MM.1S (cell line): ENCODE results near the gene PIEZO1.
"Not testable (repeated sequence)": the region's sequence is repeated elsewhere in the genome, so short reads cannot be mapped to it uniquely, and the experiment has no call there.

Experiments used
- DNase-seq: peaks from one replicate; pipeline ENCODE4 v3.0.0-alpha.2; 2015
- H2AFZ ChIP-seq: fragments of 300-600 bp; sonication (generic); 2 replicates; pipeline ENCODE4 v1.6.0; 2016; ENCODE audit warnings: antibody characterized with exemption, low read length
- H3F3A ChIP-seq: fragments of 300-600 bp; sonication (generic); 2 replicates; pipeline ENCODE4 v1.6.1; 2016; ENCODE audit warnings: mild to moderate bottlenecking, antibody characterized with exemption, low read length, moderate library complexity, mixed read lengths; ENCODE audit not compliant: insufficient read depth
- H3K27ac ChIP-seq: fragments of 300-600 bp; sonication (generic); 2 replicates; pipeline ENCODE4 v1.5.1; 2016; ENCODE audit warnings: mild to moderate bottlenecking, low read length
- H3K27me3 ChIP-seq: fragments of 300-600 bp; sonication (generic); replicated peaks from 2 replicates; pipeline ENCODE4 v1.6.0; 2016; ENCODE audit warnings: low read length; ENCODE audit not compliant: insufficient read depth
- H3K36me3 ChIP-seq: fragments of 300-600 bp; sonication (generic); replicated peaks from 2 replicates; pipeline ENCODE4 v1.6.1; 2016; ENCODE audit warnings: mild to moderate bottlenecking, low read length, mixed read lengths; ENCODE audit not compliant: insufficient read depth
- H3K4me1 ChIP-seq: fragments of 300-600 bp; sonication (generic); 2 replicates; pipeline ENCODE4 v1.6.1; 2016; ENCODE audit warnings: low read length, mixed read lengths
- H3K4me2 ChIP-seq: fragments of 300-600 bp; sonication (generic); 2 replicates; pipeline ENCODE4 v1.6.0; 2016; ENCODE audit warnings: low read depth, low read length
- H3K4me3 ChIP-seq: fragments of 300-600 bp; sonication (generic); 2 replicates; pipeline ENCODE4 v1.5.1; 2016; ENCODE audit warnings: low read length, mixed read lengths
- H3K79me2 ChIP-seq: fragments of 300-600 bp; sonication (generic); 2 replicates; pipeline ENCODE4 v1.6.1; 2016; ENCODE audit warnings: mixed run types, low read length, mixed read lengths
- H3K9ac ChIP-seq: fragments of 300-600 bp; sonication (generic); 2 replicates; pipeline ENCODE4 v1.6.1; 2016; ENCODE audit warnings: low read length, mixed read lengths
- H3K9me2 ChIP-seq: fragments of 300-600 bp; sonication (generic); replicated peaks from 2 replicates; pipeline ENCODE4 v1.6.1; 2016; ENCODE audit warnings: mild to moderate bottlenecking, low read length, mixed read lengths; ENCODE audit not compliant: insufficient read depth
- H3K9me3 ChIP-seq: fragments of 300-600 bp; sonication (generic); replicated peaks from 2 replicates; pipeline ENCODE4 v1.6.1; 2016; ENCODE audit warnings: mild to moderate bottlenecking, low read length, mixed read lengths; ENCODE audit not compliant: insufficient read depth
- H4K20me1 ChIP-seq: fragments of 300-600 bp; sonication (generic); 2 replicates; pipeline ENCODE4 v1.6.1; 2016; ENCODE audit warnings: mild to moderate bottlenecking, low read length, moderate library complexity, mixed read lengths; ENCODE audit not compliant: insufficient read depth
- CTCF ChIP-seq: fragments of 300-600 bp; sonication (generic); IDR thresholded peaks from 2 replicates; pipeline ENCODE4 v1.5.1; 2016; ENCODE audit warnings: antibody characterized with exemption, low read length, mixed read lengths
- EZH2 ChIP-seq: fragments of 300-600 bp; sonication (generic); optimal IDR thresholded peaks from 2 replicates; pipeline ENCODE3; 2017; ENCODE audit warnings: low read depth, mild to moderate bottlenecking, antibody characterized with exemption, low read length, mixed read lengths
- EZH2phosphoT487 ChIP-seq: fragments of 300-600 bp; sonication (generic); IDR thresholded peaks from 2 replicates; pipeline ENCODE4 v1.6.1; 2018; ENCODE audit warnings: antibody characterized with exemption, low read length

Gene PIEZO1

DNA sequence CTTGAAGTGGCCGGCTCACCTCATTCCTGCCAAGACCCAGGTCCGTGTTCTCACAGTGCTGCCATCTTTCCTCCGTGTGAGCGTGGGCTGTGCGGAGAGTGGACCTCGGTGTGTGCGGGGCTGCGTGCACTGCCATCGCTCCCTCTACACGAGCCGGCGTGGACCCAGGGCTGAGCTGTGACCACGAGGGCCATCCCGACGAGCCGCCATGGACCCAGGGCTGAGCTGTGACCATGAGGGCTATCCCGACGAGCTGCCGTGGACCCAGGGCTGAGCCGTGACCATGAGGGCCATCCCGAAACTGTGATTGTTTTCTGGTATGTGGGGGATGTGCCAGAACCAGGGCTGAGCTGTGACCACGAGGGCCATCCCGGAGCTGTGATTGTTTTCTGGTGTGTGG is 113.2 kb downstream of the PIEZO1 start:
- H3K4me2 ChIP-seq = no peak overlapping the region
- no peaks in the 10 kb centered on the region for H3K9me3 ChIP-seq
- H3K9ac ChIP-seq = no peak overlapping the region
- H3K9me2 ChIP-seq = no peaks in the 10 kb centered on the region
- no peaks in the 10 kb centered on the region for H4K20me1 ChIP-seq
- H3K4me3 ChIP-seq = no peak overlapping the region
- no peaks in the 10 kb centered on the region for H3K36me3 ChIP-seq
- no peak for TF ChIP-seq EZH2phosphoT487
- TF ChIP-seq EZH2 = no peak
- no peak for TF ChIP-seq CTCF
- no peaks in the 10 kb centered on the region for H3F3A ChIP-seq
- no peak for DNase-seq
- no peak overlapping the region for H2AFZ ChIP-seq
- H3K27ac ChIP-seq = no peak overlapping the region
- H3K4me1 ChIP-seq = no peaks in the 10 kb centered on the region
- H3K79me2 ChIP-seq = no peaks in the 10 kb centered on the region
- no peaks in the 10 kb centered on the region for H3K27me3 ChIP-seq

- H3K9ac ChIP-seq = no peak overlapping the region
- no peak overlapping the region for H3K4me2 ChIP-seq
- no peak for TF ChIP-seq CTCF
- no peaks in the 10 kb centered on the region for H3F3A ChIP-seq
- H3K79me2 ChIP-seq = no peaks in the 10 kb centered on the region
- H3K27ac ChIP-seq = no peak overlapping the region
- H3K9me3 ChIP-seq = no peaks in the 10 kb centered on the region
- no peaks in the 10 kb centered on the region for H3K36me3 ChIP-seq
- no peaks in the 10 kb centered on the region for H3K4me1 ChIP-seq
- H3K9me2 ChIP-seq = no peaks in the 10 kb centered on the region
- H3K27me3 ChIP-seq = no peaks in the 10 kb centered on the region
- no peak overlapping the region for H2AFZ ChIP-seq
- no peak for DNase-seq
- H3K4me3 ChIP-seq = no peak overlapping the region
- no peaks in the 10 kb centered on the region for H4K20me1 ChIP-seq
Observed at GRCh38 chr16:88669980-88670379, 115.0 kb downstream of the PIEZO1 start.

GRCh38 chr16:88669493-88669892 is 115.5 kb downstream of the PIEZO1 start:
- DNase-seq, H3F3A ChIP-seq, H2AFZ ChIP-seq, H3K36me3 ChIP-seq, H3K4me1 ChIP-seq, H3K9me3 ChIP-seq, H3K27me3 ChIP-seq, H3K4me3 ChIP-seq, H3K79me2 ChIP-seq, H3K4me2 ChIP-seq, H4K20me1 ChIP-seq, H3K9me2 ChIP-seq, H3K27ac ChIP-seq, H3K9ac ChIP-seq: not testable (repeated sequence)

GRCh38 chr16:88667461-88667860 is 117.6 kb downstream of the PIEZO1 start:
- DNase-seq = no peak
- H4K20me1 ChIP-seq = no peaks in the 10 kb centered on the region
- no peaks in the 10 kb centered on the region for H3K9me2 ChIP-seq
- H3K4me2 ChIP-seq = no peak overlapping the region
- H3K27ac ChIP-seq = no peak overlapping the region
- no peaks in the 10 kb centered on the region for H3K27me3 ChIP-seq
- H3K36me3 ChIP-seq = no peaks in the 10 kb centered on the region
- no peaks in the 10 kb centered on the region for H3F3A ChIP-seq
- TF ChIP-seq EZH2phosphoT487 = no peak
- TF ChIP-seq CTCF = no peak
- TF ChIP-seq EZH2 = no peak
- no peaks in the 10 kb centered on the region for H3K4me1 ChIP-seq
- no peak overlapping the region for H3K9ac ChIP-seq
- H3K9me3 ChIP-seq = no peaks in the 10 kb centered on the region
- peaks cover 4% of the 10 kb centered on the region for H3K79me2 ChIP-seq
- no peak overlapping the region for H2AFZ ChIP-seq
- no peak overlapping the region for H3K4me3 ChIP-seq
